ENCODE data around the gene ZNF583. TPM values are rescaled to one million over a fixed set of nuclear protein-coding genes. Genes with fewer than 3 reads are reported as not detected.

Gene ZNF583
- total and polyA plus RNA-seq, 2 of the 8 experiments (the other 6 are each of a cell fraction or from before 2014, with no cell fraction given) = 0.48 to 2.8 TPM

GRCh38 chr19:56474308-56474707 lies 70.2 kb downstream of the ZNF583 start:
- Histone ChIP-seq H3K36me3 (ENCODE audit: control insufficient read depth in 2 of 4, insufficient read depth in 4 of 4, low read length in 3 of 4) (peaks cover 0 to 6% (median 2%) of the 10 kb centered on the region in 4 experiments; a peak in 6 of 8 replicates), H4K91ac (replicated peaks; ENCODE audit: insufficient read length, low read length) (no peak overlapping the region), H4K20me1 (replicated peaks in 1 of 2; ENCODE audit: control insufficient read depth in 1 of 2, insufficient read depth in 2 of 2, low read length in 2 of 2) (peaks cover 0 to 2% of the 10 kb centered on the region in 2 experiments), H4K8ac (ENCODE audit: extremely low read depth, insufficient read depth, low read length) (no peak overlapping the region), H2AFZ (ENCODE audit: low read length) (no peak overlapping the region), H3K4me1 (replicated peaks in 1 of 4; ENCODE audit: control insufficient read depth in 3 of 4, insufficient read depth in 4 of 4, low read length in 3 of 4) (peaks cover 0 to 4% (median 1%) of the 10 kb centered on the region in 4 experiments; a peak in 4 of 7 replicates), H3K79me1 (ENCODE audit: low read depth, low read length) (no peaks in the 10 kb centered on the region), H2BK15ac (ENCODE audit: low read length) (no peak overlapping the region), H3K23ac (ENCODE audit: insufficient read length) (no peak overlapping the region), H3K4me2 (ENCODE audit: insufficient read depth in 1 of 2, low read depth in 2 of 2, low read length in 2 of 2) (no peak overlapping the region), H3K4me3 (ENCODE audit: extremely low read depth in 1 of 4, insufficient read depth in 2 of 4, low read depth in 3 of 4, low read length in 4 of 4) (no peak overlapping the region), H3K9me3 (ENCODE audit: insufficient read depth in 2 of 2, low read depth in 1 of 2, low read length in 1 of 2) (no peaks in the 10 kb centered on the region), H3K79me2 (ENCODE audit: control insufficient read depth in 1 of 2, insufficient read depth in 2 of 2, low read length in 2 of 2) (peaks cover 3 to 60% of the 10 kb centered on the region in 2 experiments), H2BK120ac (replicated peaks; ENCODE audit: low read depth, low read length) (no peak overlapping the region), H2BK20ac (ENCODE audit: low read length) (no peak overlapping the region), H3K4ac (replicated peaks; ENCODE audit: insufficient read length, low read depth, low read length) (no peak overlapping the region), H3K14ac (ENCODE audit: insufficient read length) (no peak overlapping the region), H2AK5ac (ENCODE audit: low read depth, low read length) (no peak overlapping the region), H2BK5ac (ENCODE audit: low read depth, low read length) (no peak overlapping the region), H4K5ac (ENCODE audit: insufficient read length, low read depth, low read length) (no peak overlapping the region), H3K23me2 (ENCODE audit: low read depth, low read length) (peaks cover 5% of the 10 kb centered on the region; the same call in 1 of the 2 replicates), H3K18ac (ENCODE audit: extremely low read depth, low read length) (no peak overlapping the region), H3K27me3 (replicated peaks in 1 of 4; ENCODE audit: control insufficient read depth in 3 of 4, extremely low read depth in 1 of 4, insufficient read depth in 3 of 4, low read length in 3 of 4) (no peaks in the 10 kb centered on the region), H2BK12ac (ENCODE audit: low read depth, low read length) (no peak overlapping the region), H3K56ac (replicated peaks; ENCODE audit: insufficient read length, low read depth, low read length) (no peak overlapping the region), H3K27ac (ENCODE audit: low read depth, low read length) (no peak overlapping the region), H3K9ac (replicated peaks in 1 of 4; ENCODE audit: extremely low read depth in 1 of 4, low read depth in 3 of 4, low read length in 3 of 4) (no peak overlapping the region)
- 88% methylated on average over 3 of the region's 3 CpGs; no CpG with 5 or more reads in 1 of the 2 experiments for WGBS, 2 experiments (ENCODE audit: extremely low coverage in 1 of 2, insufficient coverage in 1 of 2, insufficient read length in 1 of 2, insufficient replicate concordance in 2 of 2, low coverage in 1 of 2, low lambda C conversion rate in 2 of 2, missing lambda C conversion rate in 1 of 2)
- DNase-seq (ENCODE audit: low read depth in 1 of 2, low spot score in 2 of 2) (no peak), FAIRE-seq (no peak)
- no peak for TF ChIP-seq EP300 (IDR thresholded peaks at IDR 0.05; ENCODE audit: borderline replicate concordance in 1 of 2, low read depth in 2 of 2, low read length in 2 of 2)
- no peak for TF ChIP-seq BRCA1 (IDR thresholded peaks at IDR 0.05; ENCODE audit: low read depth, low read length)
- TF ChIP-seq TCF12 (IDR thresholded peaks at IDR 0.05; ENCODE audit: low read depth, low read length) = no peak
- ChIA-PET POLR2A (ENCODE audit: partially characterized antibody) (no interaction called here), CTCF (ENCODE audit: partially characterized antibody) (interaction anchor here (0.8 kb wide), 1 partner anchor 8 kb away, joined by 3 read pairs; no protein-coding TSS in a partner anchor)

Measured in H1 (cell line).